Transverse colon (tissue), 3 donors: Measurements from ENCODE around the gene ZNF236.

Experiments used
- POLR2A ChIP-seq: fragments of 450-650 bp; IDR thresholded peaks from one replicate; pipeline ENCODE4 v1.6.1; 2016; ENCODE audit warnings: antibody characterized with exemption, mild to moderate bottlenecking, moderate library complexity
- TF ChIP-seq, protein P1 (sequence below), 5 experiments: fragments of 200-600 bp in 3 of 5; fragments of 450-650 bp in 2 of 5; sonication (generic) in 3 of 5; IDR thresholded peaks; 1 replicate in 2 of 5; 2 replicates in 3 of 5; pipeline ENCODE4 v1.5.1; 2016 to 2017; ENCODE audit warnings: antibody characterized with exemption in 5 of 5, inconsistent platforms in 3 of 5, mild to moderate bottlenecking in 2 of 5, moderate library complexity in 1 of 5

- TF ChIP-seq, protein P1, sequence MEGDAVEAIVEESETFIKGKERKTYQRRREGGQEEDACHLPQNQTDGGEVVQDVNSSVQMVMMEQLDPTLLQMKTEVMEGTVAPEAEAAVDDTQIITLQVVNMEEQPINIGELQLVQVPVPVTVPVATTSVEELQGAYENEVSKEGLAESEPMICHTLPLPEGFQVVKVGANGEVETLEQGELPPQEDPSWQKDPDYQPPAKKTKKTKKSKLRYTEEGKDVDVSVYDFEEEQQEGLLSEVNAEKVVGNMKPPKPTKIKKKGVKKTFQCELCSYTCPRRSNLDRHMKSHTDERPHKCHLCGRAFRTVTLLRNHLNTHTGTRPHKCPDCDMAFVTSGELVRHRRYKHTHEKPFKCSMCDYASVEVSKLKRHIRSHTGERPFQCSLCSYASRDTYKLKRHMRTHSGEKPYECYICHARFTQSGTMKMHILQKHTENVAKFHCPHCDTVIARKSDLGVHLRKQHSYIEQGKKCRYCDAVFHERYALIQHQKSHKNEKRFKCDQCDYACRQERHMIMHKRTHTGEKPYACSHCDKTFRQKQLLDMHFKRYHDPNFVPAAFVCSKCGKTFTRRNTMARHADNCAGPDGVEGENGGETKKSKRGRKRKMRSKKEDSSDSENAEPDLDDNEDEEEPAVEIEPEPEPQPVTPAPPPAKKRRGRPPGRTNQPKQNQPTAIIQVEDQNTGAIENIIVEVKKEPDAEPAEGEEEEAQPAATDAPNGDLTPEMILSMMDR (IDR thresholded peaks at IDR 0.05): no peak
- no peak for TF ChIP-seq POLR2A
Observed at GRCh38 chr18:76838182-76838581, 15.8 kb downstream of the ZNF236 start.
